ENCODE measurements around the gene MACROH2A2.
"Not testable (repeated sequence)": the region's sequence is repeated elsewhere in the genome, so short reads cannot be mapped to it uniquely, and the experiment has no call there.

The MACROH2A2 gene

GRCh38 chr10:70093335-70093944 is 40.8 kb downstream of the MACROH2A2 start:
- TF ChIP-seq CTCF (IDR thresholded peaks at IDR 0.05; ENCODE audit: insufficient read depth, low read length, missing control alignments): no peak
- DNase-seq (ENCODE audit: low read depth, low spot score): no peak
- no peak overlapping the region for H3K4me3 ChIP-seq (ENCODE audit: low read depth, low read length)
- POLR2A ChIA-PET: no interaction called here
- CTCF ChIA-PET: interaction anchor here (1.1 to 18.6 kb wide), 6 partner anchors 9 to 52 kb away, joined by 3 to 251 read pairs (median 4); no protein-coding TSS in a partner anchor

GRCh38 chr10:70094250-70094649 is 41.6 kb downstream of the MACROH2A2 start:
- no peak overlapping the region for H3K4me3 ChIP-seq (ENCODE audit: low read depth, low read length)
- CTCF ChIA-PET: interaction anchor here (1.1 to 18.6 kb wide), 4 partner anchors 10 to 51 kb away, joined by 4 to 251 read pairs (median 20); no protein-coding TSS in a partner anchor
- TF ChIP-seq CTCF (IDR thresholded peaks at IDR 0.05; ENCODE audit: insufficient read depth, low read length, missing control alignments): no peak
- POLR2A ChIA-PET: no interaction called here
- no peak for DNase-seq (ENCODE audit: low read depth, low spot score)

GRCh38 chr10:70096016-70096704 is 43.5 kb downstream of the MACROH2A2 start:
- no peak for DNase-seq (ENCODE audit: low read depth, low spot score)
- H3K4me3 ChIP-seq (ENCODE audit: low read depth, low read length): no peak overlapping the region
- ChIA-PET POLR2A (no interaction called here), CTCF (interaction anchor here (0.8 to 18.6 kb wide), 5 partner anchors 10 to 21 kb away, joined by 3 to 251 read pairs (median 4); no protein-coding TSS in a partner anchor)
- TF ChIP-seq CTCF (IDR thresholded peaks at IDR 0.05; ENCODE audit: insufficient read depth, low read length, missing control alignments): no peak

GRCh38 chr10:70096705-70097420 is 44.2 kb downstream of the MACROH2A2 start:
- TF ChIP-seq CTCF (IDR thresholded peaks at IDR 0.05; ENCODE audit: insufficient read depth, low read length, missing control alignments): no peak
- POLR2A ChIA-PET: no interaction called here
- CTCF ChIA-PET: interaction anchor here (1.2 to 18.6 kb wide), 4 partner anchors 11 to 20 kb away, joined by 3 to 251 read pairs (median 20); no protein-coding TSS in a partner anchor
- DNase-seq (ENCODE audit: low read depth, low spot score): no peak
- H3K4me3 ChIP-seq (ENCODE audit: low read depth, low read length): no peak overlapping the region

GRCh38 chr10:70097459-70097858 is 44.8 kb downstream of the MACROH2A2 start:
- ChIA-PET CTCF (interaction anchor here (5.6 to 18.6 kb wide), 2 partner anchors 10 to 19 kb away, joined by 36 to 251 read pairs; no protein-coding TSS in a partner anchor), POLR2A (no interaction called here)
- TF ChIP-seq CTCF (IDR thresholded peaks at IDR 0.05; ENCODE audit: insufficient read depth, low read length, missing control alignments): no peak

GRCh38 chr10:70098271-70098670 is 45.6 kb downstream of the MACROH2A2 start:
- POLR2A ChIA-PET: no interaction called here
- TF ChIP-seq CTCF (IDR thresholded peaks at IDR 0.05; ENCODE audit: insufficient read depth, low read length, missing control alignments): no peak
- H3K4me3 ChIP-seq (ENCODE audit: low read depth, low read length): no peak overlapping the region
- DNase-seq (ENCODE audit: low read depth, low spot score): no peak
- CTCF ChIA-PET: interaction anchor here (1.3 to 18.6 kb wide), 2 partner anchors 8 to 19 kb away, joined by 3 to 251 read pairs; no protein-coding TSS in a partner anchor

More at GRCh38 chr10:70097459-70097858, 44.8 kb downstream of the MACROH2A2 start:
- DNase-seq (ENCODE audit: low read depth, low spot score): no peak
- no peak overlapping the region for H3K4me3 ChIP-seq (ENCODE audit: low read depth, low read length)

GRCh38 chr10:70101068-70101562 is 48.5 kb downstream of the MACROH2A2 start:
- POLR2A ChIA-PET; DNase-seq (ENCODE audit: low read depth, low spot score); H3K4me3 ChIP-seq (ENCODE audit: low read depth, low read length): not testable (repeated sequence)
- CTCF ChIA-PET: interaction anchor here (0.8 to 18.6 kb wide), 2 partner anchors 9 to 16 kb away, joined by 3 to 251 read pairs; no protein-coding TSS in a partner anchor

Measured in AG04449 (cell line).